Kidney (tissue), 14 donors: Measurements from ENCODE around the gene NLRP11. TPM values are rescaled to one million over a fixed set of nuclear protein-coding genes. Genes with fewer than 3 reads are reported as not detected.

Experiments
- DNase-seq, 5 donors: peaks; one replicate each; pipeline ENCODE4 v3.0.0-alpha.2; 2013 to 2020
- FAIRE-seq: peaks from 2 replicates; lab custom pipeline; 2012; peaks lifted over from hg19 to GRCh38; lab: Jason Lieb, UNC
- H3K27ac ChIP-seq, 2 donors: one replicate each; pipeline ENCODE4 v1.7.0; 2013; ENCODE audit warnings: low read depth in 2 of 2, low read length in 2 of 2, inconsistent platforms in 1 of 2
- H3K27me3 ChIP-seq: one replicate; pipeline ENCODE4 v1.7.1; 2013; ENCODE audit warnings: low read length, inconsistent platforms; ENCODE audit not compliant: control insufficient read depth, insufficient read depth
- H3K36me3 ChIP-seq, 3 donors: one replicate each; pipeline versions ENCODE4 v1.7.0 to v1.7.1; 2013; ENCODE audit warnings: low read length in 3 of 3, control low read depth in 1 of 3, inconsistent platforms in 1 of 3; ENCODE audit not compliant: insufficient read depth in 3 of 3, control insufficient read depth in 2 of 3
- H3K4me1 ChIP-seq, 3 donors: one replicate each; pipeline versions ENCODE4 v1.7.0 to v1.7.1; 2013; ENCODE audit warnings: low read length in 3 of 3, inconsistent platforms in 1 of 3, low read depth in 1 of 3; ENCODE audit not compliant: control insufficient read depth in 2 of 3, insufficient read depth in 2 of 3
- H3K4me3 ChIP-seq, 3 donors: one replicate each; pipeline versions ENCODE4 v1.7.0 to v1.8.1; 2013; ENCODE audit warnings: low read length in 3 of 3, control low read depth in 1 of 3, inconsistent platforms in 1 of 3
- H3K9ac ChIP-seq, 3 donors: one replicate each; pipeline versions ENCODE4 v1.7.0 to v1.7.1; 2013; ENCODE audit warnings: low read length in 3 of 3, control low read depth in 1 of 3, inconsistent platforms in 1 of 3
- H3K9me3 ChIP-seq, 3 donors: one replicate each; pipeline versions ENCODE4 v1.7.0 to v1.7.1; 2013; ENCODE audit warnings: low read length in 3 of 3, control low read depth in 1 of 3, inconsistent platforms in 1 of 3; ENCODE audit not compliant: control insufficient read depth in 2 of 3, insufficient read depth in 1 of 3
- intact Hi-C: fragments of 100-400 bp; cut with DNase I; formaldehyde crosslinking; loops from one replicate; pipeline ENCODE4 v1.11.1; 2022
- polyA plus RNA-seq: library from polyadenylated mRNA; stranded (reverse); fragments of 350-450 nt; fragmentation: Illumina TruSeq; extraction: RNeasy Lipid Tissue Mini Kit (QIAGEN cat#74804); gene quantifications from one replicate; pipeline ENCODE4 v1.2.3, GENCODE V29; 2014; ENCODE audit warnings: low read depth, low replicate concordance; ENCODE audit not compliant: insufficient read depth
- total RNA-seq: library from RNA; stranded (reverse); fragmentation: NEBNext Ultra II Directional; extraction: Animal tissue kit (Norgen Biotek cat#: 25700); gene quantifications from one replicate; pipeline ENCODE4 v1.2.1, GENCODE V29; 2021
- TF ChIP-seq, protein P1 (sequence below): IDR thresholded peaks from 3 replicates; pipeline ENCODE4 v1.5.1; 2012; ENCODE audit warnings: mild to moderate bottlenecking, moderate library complexity, borderline replicate concordance; ENCODE audit not compliant: insufficient read depth; ENCODE audit errors: extremely low read depth
- donor health status: control.
- donor health status: control.
- donor health status: control.
- donor health status: control.
- donor health status: control.
- donor health status: DM: yes; HTN: yes; CAD: no.
- donor health status: Normal renal cell carcinoma (clear cell type).

Gene NLRP11
- total and polyA plus RNA-seq, 2 donors from 2014 or later, result 0.35 TPM; not detected in 1

DNA sequence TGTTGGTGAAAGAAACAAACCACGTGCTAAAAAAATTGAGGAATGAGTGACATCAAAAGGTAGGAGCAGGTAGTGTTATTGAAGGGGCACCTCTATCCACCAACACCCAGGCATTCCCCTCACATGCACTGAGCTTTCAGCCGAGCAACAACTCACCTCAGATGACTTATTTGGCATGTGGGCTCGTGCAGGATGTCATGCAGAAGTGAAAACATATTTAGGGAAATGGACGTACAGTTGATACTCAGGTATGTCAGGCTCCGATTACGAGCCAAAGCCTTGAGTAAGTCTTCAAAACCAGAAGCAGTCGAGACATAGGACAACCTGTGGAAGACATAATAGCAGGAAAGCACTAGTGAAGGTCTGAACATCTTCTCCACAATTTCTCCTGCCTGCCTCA lies 30.4 kb downstream of the NLRP11 start:
- FAIRE-seq (no peak), DNase-seq (no peak)
- Histone ChIP-seq H3K27me3 (no peaks in the 10 kb centered on the region), H3K9me3 (no peaks in the 10 kb centered on the region), H3K4me1 (no peaks in the 10 kb centered on the region), H3K27ac (no peak overlapping the region), H3K36me3 (no peaks in the 10 kb centered on the region), H3K4me3 (no peak overlapping the region), H3K9ac (no peak overlapping the region)
- TF ChIP-seq, protein P1, sequence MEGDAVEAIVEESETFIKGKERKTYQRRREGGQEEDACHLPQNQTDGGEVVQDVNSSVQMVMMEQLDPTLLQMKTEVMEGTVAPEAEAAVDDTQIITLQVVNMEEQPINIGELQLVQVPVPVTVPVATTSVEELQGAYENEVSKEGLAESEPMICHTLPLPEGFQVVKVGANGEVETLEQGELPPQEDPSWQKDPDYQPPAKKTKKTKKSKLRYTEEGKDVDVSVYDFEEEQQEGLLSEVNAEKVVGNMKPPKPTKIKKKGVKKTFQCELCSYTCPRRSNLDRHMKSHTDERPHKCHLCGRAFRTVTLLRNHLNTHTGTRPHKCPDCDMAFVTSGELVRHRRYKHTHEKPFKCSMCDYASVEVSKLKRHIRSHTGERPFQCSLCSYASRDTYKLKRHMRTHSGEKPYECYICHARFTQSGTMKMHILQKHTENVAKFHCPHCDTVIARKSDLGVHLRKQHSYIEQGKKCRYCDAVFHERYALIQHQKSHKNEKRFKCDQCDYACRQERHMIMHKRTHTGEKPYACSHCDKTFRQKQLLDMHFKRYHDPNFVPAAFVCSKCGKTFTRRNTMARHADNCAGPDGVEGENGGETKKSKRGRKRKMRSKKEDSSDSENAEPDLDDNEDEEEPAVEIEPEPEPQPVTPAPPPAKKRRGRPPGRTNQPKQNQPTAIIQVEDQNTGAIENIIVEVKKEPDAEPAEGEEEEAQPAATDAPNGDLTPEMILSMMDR, result no peak
- intact Hi-C loops, result no loop called here

DNA sequence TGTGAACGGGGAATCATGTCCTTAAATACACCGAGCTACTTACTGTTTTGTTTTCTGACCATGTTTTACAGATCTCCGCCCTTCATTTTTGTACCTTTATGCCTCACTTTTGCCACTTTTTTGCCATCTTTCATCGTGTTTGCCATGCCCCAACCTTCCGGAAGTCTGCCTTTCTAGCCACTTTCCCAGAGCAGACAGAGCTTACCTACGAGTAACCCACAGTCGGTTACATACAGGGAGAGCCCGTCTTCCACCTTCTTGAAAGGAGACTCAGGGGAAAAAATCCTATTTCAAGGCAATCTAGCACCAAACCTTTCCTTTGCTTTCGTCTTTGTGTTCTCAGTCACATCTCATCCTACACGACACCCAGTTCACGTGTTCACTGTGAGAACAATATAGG lies 36.8 kb downstream of the NLRP11 start:
- DNase-seq, result no peak
- intact Hi-C loops, result no loop called here
- no peaks in the 10 kb centered on the region for H3K4me1 ChIP-seq
- H3K27me3 ChIP-seq, result no peaks in the 10 kb centered on the region
- no peaks in the 10 kb centered on the region for H3K9me3 ChIP-seq
- no peaks in the 10 kb centered on the region for H3K36me3 ChIP-seq
- TF ChIP-seq, protein P1, result no peak
- H3K4me3 ChIP-seq, result no peak overlapping the region
- FAIRE-seq, result no peak
- no peak overlapping the region for H3K9ac ChIP-seq
- H3K27ac ChIP-seq, result no peak overlapping the region

DNA sequence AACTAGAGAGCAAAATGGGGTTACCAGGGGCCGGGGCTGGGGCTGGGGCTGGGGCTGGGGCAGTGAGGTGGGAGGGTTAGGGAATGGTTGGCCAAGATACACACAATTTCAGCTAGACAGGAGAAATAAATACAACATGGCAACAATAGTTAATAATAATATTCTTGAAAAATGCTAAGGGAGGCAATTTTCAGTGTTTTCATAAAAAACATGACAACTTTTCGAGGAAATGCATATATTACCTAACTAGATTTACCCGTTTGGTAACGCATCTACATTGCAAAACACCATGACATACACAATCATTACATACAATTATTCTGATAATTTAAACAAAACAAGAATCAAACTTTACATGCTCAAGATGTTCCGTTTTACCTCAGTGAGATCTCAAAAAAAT lies 50.7 kb downstream of the NLRP11 start:
- Histone ChIP-seq H3K4me3 (no peak overlapping the region), H3K27ac (no peak overlapping the region), H3K9ac (no peak overlapping the region), H3K27me3 (no peaks in the 10 kb centered on the region), H3K9me3 (no peaks in the 10 kb centered on the region), H3K4me1 (no peaks in the 10 kb centered on the region), H3K36me3 (no peaks in the 10 kb centered on the region)
- no peak for FAIRE-seq
- no peak for DNase-seq
- intact Hi-C loops, result no loop called here
- TF ChIP-seq, protein P1, result no peak

DNA sequence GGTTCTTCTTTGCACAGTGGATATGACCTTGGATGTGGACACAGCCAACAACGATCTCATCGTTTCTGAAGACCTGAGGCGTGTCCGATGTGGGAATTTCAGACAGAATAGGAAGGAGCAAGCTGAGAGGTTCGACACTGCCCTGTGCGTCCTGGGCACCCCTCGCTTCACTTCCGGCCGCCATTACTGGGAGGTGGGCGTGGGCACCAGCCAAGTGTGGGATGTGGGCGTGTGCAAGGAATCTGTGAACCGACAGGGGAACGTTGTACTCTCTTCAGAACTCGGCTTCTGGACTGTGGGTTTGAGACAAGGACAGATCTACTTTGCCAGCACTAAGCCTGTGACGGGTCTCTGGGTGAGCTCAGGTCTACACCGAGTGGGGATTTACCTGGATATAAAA lies 53.5 kb downstream of the NLRP11 start:
- H3K4me3 ChIP-seq, result no peak overlapping the region
- no peak for DNase-seq
- no peak for FAIRE-seq
- H3K9ac ChIP-seq, result no peak overlapping the region
- H3K36me3 ChIP-seq, result no peaks in the 10 kb centered on the region
- TF ChIP-seq, protein P1, result no peak
- H3K9me3 ChIP-seq, result no peaks in the 10 kb centered on the region
- intact Hi-C loops, result no loop called here
- H3K4me1 ChIP-seq, result no peaks in the 10 kb centered on the region
- no peak overlapping the region for H3K27ac ChIP-seq
- no peaks in the 10 kb centered on the region for H3K27me3 ChIP-seq
